Transverse colon (tissue), 3 donors: Measurements from ENCODE around the gene BMPER.

Source experiments
- CTCF ChIP-seq, 5 experiments: fragments of 200-600 bp in 3 of 5; fragments of 450-650 bp in 2 of 5; sonication (generic) in 3 of 5; IDR thresholded peaks; 1 replicate in 2 of 5; 2 replicates in 3 of 5; pipeline ENCODE4 v1.5.1; 2016 to 2017; ENCODE audit warnings: antibody characterized with exemption in 5 of 5, inconsistent platforms in 3 of 5, mild to moderate bottlenecking in 2 of 5, moderate library complexity in 1 of 5
- POLR2A ChIP-seq: fragments of 450-650 bp; IDR thresholded peaks from one replicate; pipeline ENCODE4 v1.6.1; 2016; ENCODE audit warnings: antibody characterized with exemption, mild to moderate bottlenecking, moderate library complexity

GRCh38 chr7:33939121-33939520, 33.8 kb downstream of the BMPER start:
- TF ChIP-seq CTCF (IDR thresholded peaks at IDR 0.05) = no peak
- no peak for TF ChIP-seq POLR2A
